Activated CD4-positive, alpha-beta T cell treated with anti-CD3 and anti-CD28 coated beads, Interleukin-2, Interleukin-4, amounts not matched to agents 100 ng/mL and 50 ng/mL, durations not matched to agents 16 hours and 8 hours (primary cell): ENCODE measurements around the gene FUT3.
A peak's percentile ranks its signal among the peaks of the same experiment; 100 is the strongest.
"Not testable (repeated sequence)": the region's sequence is repeated elsewhere in the genome, so short reads cannot be mapped to it uniquely, and the experiment has no call there.

Source experiments
- DNase-seq: peaks from one replicate; pipeline ENCODE4 v3.0.0-alpha.2; 2020; ENCODE audit warnings: low spot score

The FUT3 gene

GRCh38 chr19:5844456-5845433 is 6.5 kb downstream of the FUT3 start:
- DNase-seq, result no peak

GRCh38 chr19:5843295-5843927 is 7.8 kb downstream of the FUT3 start:
- no peak for DNase-seq

GRCh38 chr19:5841735-5842111 is 9.5 kb downstream of the FUT3 start:
- not testable (repeated sequence) for DNase-seq

GRCh38 chr19:5839065-5840017 is 11.9 kb downstream of the FUT3 start, which contains the start of gene FUT6:
FUT6 (minus strand) TSS chr19:5839702; CDS start chr19:5832567, 7,135 bp downstream.
- no peak for DNase-seq

- DNase-seq, result no peak
Measured at GRCh38 chr19:5838353-5839064, 12.7 kb downstream of the FUT3 start.

- DNase-seq, result no peak
Measured at GRCh38 chr19:5837761-5838352, 13.4 kb downstream of the FUT3 start.

- DNase-seq, result no peak
Measured at GRCh38 chr19:5832527-5833216, 18.6 kb downstream of the FUT3 start.

- DNase-seq, result no peak
Measured at GRCh38 chr19:5832061-5832460, 19.2 kb downstream of the FUT3 start.

GRCh38 chr19:5831159-5831558 is 20.1 kb downstream of the FUT3 start:
- no peak for DNase-seq

GRCh38 chr19:5829567-5830310 is 21.5 kb downstream of the FUT3 start:
- DNase-seq, result no peak

GRCh38 chr19:5828661-5829566 is 22.3 kb downstream of the FUT3 start:
- peak; percentile 20 for DNase-seq

GRCh38 chr19:5827891-5828660 is 23.2 kb downstream of the FUT3 start:
- peak; percentile 97 for DNase-seq

- DNase-seq, result no peak
Measured at GRCh38 chr19:5827342-5827890, 23.8 kb downstream of the FUT3 start.

GRCh38 chr19:5826531-5827341 is 24.5 kb downstream of the FUT3 start:
- DNase-seq, result no peak

- DNase-seq, result no peak
Measured at GRCh38 chr19:5825178-5825577, 26.1 kb downstream of the FUT3 start.

- no peak for DNase-seq
Measured at GRCh38 chr19:5824751-5825150, 26.5 kb downstream of the FUT3 start.
